ENCODE data around the gene CEP97.

DNA sequence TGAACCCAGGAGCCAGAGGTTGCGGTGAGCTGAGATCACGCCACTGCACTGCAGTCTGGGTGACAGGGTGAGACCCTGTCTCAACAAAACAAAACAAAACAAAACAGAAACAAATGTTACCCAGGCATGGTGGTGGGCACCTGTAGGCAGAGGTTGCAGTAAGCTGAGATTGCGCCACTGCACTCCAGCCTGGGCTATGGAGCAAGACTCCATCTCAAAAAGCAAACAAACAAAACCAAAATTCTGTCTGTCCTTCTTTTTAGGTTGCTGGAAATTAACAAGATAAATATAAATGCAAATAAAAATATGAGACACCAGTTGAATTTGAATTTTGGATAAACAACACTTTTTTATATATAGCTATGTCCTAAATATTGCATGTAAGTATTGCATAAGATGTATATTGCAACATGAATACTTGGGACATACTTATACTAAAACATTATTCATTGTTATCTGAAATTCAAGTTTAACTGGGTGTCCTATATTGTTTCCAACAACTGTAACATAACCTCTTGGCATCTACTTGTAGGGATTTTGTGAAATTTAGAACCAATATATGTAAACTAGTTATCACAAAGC lies 4.7 kb upstream of the CEP97 start:
- TF ChIP-seq MXI1 (IDR thresholded peaks at IDR 0.05; ENCODE audit: low read depth, low read length) (no peak), JUNB (CRISPR knock-in tag; conservative IDR thresholded peaks at IDR 0.05) (no peak), DNMT1 (IDR thresholded peaks at IDR 0.05) (no peak), EP300 (IDR thresholded peaks at IDR 0.05; ENCODE audit: low read length) (no peak), SNRNP70 (optimal IDR thresholded peaks at IDR 0.05; ENCODE audit: low read depth, low read length) (no peak), ZNF133 (CRISPR knock-in tag; IDR thresholded peaks at IDR 0.05) (no peak), KDM1A (IDR thresholded peaks at IDR 0.05) (no peak)
- TF ChIP-seq, protein P1, sequence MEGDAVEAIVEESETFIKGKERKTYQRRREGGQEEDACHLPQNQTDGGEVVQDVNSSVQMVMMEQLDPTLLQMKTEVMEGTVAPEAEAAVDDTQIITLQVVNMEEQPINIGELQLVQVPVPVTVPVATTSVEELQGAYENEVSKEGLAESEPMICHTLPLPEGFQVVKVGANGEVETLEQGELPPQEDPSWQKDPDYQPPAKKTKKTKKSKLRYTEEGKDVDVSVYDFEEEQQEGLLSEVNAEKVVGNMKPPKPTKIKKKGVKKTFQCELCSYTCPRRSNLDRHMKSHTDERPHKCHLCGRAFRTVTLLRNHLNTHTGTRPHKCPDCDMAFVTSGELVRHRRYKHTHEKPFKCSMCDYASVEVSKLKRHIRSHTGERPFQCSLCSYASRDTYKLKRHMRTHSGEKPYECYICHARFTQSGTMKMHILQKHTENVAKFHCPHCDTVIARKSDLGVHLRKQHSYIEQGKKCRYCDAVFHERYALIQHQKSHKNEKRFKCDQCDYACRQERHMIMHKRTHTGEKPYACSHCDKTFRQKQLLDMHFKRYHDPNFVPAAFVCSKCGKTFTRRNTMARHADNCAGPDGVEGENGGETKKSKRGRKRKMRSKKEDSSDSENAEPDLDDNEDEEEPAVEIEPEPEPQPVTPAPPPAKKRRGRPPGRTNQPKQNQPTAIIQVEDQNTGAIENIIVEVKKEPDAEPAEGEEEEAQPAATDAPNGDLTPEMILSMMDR (IDR thresholded peaks at IDR 0.05 in 2 of 3, conservative IDR thresholded peaks at IDR 0.05 in 1 of 3; ENCODE audit: insufficient read depth in 2 of 3, low read depth in 1 of 3, low read length in 3 of 3) = no peak
- TF ChIP-seq, protein P2, sequence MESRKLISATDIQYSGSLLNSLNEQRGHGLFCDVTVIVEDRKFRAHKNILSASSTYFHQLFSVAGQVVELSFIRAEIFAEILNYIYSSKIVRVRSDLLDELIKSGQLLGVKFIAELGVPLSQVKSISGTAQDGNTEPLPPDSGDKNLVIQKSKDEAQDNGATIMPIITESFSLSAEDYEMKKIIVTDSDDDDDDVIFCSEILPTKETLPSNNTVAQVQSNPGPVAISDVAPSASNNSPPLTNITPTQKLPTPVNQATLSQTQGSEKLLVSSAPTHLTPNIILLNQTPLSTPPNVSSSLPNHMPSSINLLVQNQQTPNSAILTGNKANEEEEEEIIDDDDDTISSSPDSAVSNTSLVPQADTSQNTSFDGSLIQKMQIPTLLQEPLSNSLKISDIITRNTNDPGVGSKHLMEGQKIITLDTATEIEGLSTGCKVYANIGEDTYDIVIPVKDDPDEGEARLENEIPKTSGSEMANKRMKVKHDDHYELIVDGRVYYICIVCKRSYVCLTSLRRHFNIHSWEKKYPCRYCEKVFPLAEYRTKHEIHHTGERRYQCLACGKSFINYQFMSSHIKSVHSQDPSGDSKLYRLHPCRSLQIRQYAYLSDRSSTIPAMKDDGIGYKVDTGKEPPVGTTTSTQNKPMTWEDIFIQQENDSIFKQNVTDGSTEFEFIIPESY (CRISPR knock-in tag; IDR thresholded peaks at IDR 0.05) = no peak

All from K562 (cell line).